SK-N-SH (cell line): ENCODE data around the gene CYFIP2. TPM values are rescaled to one million over a fixed set of nuclear protein-coding genes. Genes with fewer than 3 reads are reported as not detected.

ENCODE experiments used
- CTCF ChIA-PET: fragments of 300-600, 350-600 bp; formaldehyde crosslinking; extraction: SDS; loops from one replicate; lab custom pipeline; 2021; lab: Yijun Ruan, JAX
- POLR2A ChIA-PET: fragments of 350-600 bp; sonication (Branson Sonifier 250); formaldehyde crosslinking; extraction: SDS; loops from one replicate; lab custom pipeline; 2020; ENCODE audit warnings: antibody characterized with exemption, inconsistent platforms; lab: Yijun Ruan, JAX
- DNase-seq: peaks from one replicate; pipeline ENCODE4 v3.0.0; 2012
- H2AFZ ChIP-seq: fragments of 200-600 bp; sonication (generic); 2 replicates; pipeline ENCODE4 v1.8.1; 2016; ENCODE audit warnings: antibody characterized with exemption, mild to moderate bottlenecking, low read depth
- H3F3A ChIP-seq: fragments of 200-600 bp; sonication (generic); replicated peaks from 2 replicates; pipeline ENCODE3; 2016; ENCODE audit warnings: antibody characterized with exemption, mild to moderate bottlenecking; ENCODE audit not compliant: insufficient read depth
- H3K27ac ChIP-seq, 2 experiments: fragments of 200-500 bp in 1 of 2; fragments of 200-600 bp in 1 of 2; sonication (Bioruptor generic) in 1 of 2; sonication (generic), shearing (Covaris generic) in 1 of 2; 2 replicates each; pipeline versions ENCODE4 v1.5.1 to v1.6.1; 2014 to 2016; ENCODE audit warnings: low read depth in 2 of 2, inconsistent platforms in 1 of 2, low read length in 1 of 2, mild to moderate bottlenecking in 1 of 2, mixed read lengths in 1 of 2
- H3K27me3 ChIP-seq: fragments of 200-600 bp; sonication (generic), shearing (Covaris generic); 2 replicates; pipeline ENCODE4 v1.6.1; 2016; ENCODE audit warnings: mixed run types; ENCODE audit not compliant: insufficient read depth
- H3K36me3 ChIP-seq, 2 experiments: fragments of 200-500 bp in 1 of 2; fragments of 200-600 bp in 1 of 2; sonication (Bioruptor generic) in 1 of 2; sonication (generic) in 1 of 2; replicated peaks in 1 of 2; 2 replicates each; pipeline versions ENCODE3 to v1.5.1; 2014 to 2016; ENCODE audit warnings: low read length in 1 of 2, mild to moderate bottlenecking in 1 of 2; ENCODE audit not compliant: insufficient read depth in 2 of 2, control insufficient read depth in 1 of 2
- H3K4me1 ChIP-seq, 2 experiments: fragments of 200-500 bp in 1 of 2; fragments of 200-600 bp in 1 of 2; sonication (Bioruptor generic) in 1 of 2; sonication (generic), shearing (Covaris generic) in 1 of 2; 2 replicates each; pipeline versions ENCODE4 v1.5.1 to v1.6.1; 2014 to 2016; ENCODE audit warnings: low read depth in 1 of 2, low read length in 1 of 2, mixed run types in 1 of 2; ENCODE audit not compliant: insufficient read depth in 2 of 2, control insufficient read depth in 1 of 2
- H3K4me2 ChIP-seq: fragments of 200-600 bp; sonication (generic), shearing (Covaris generic); 2 replicates; pipeline ENCODE4 v1.6.1; 2017; ENCODE audit warnings: mixed run types
- H3K4me3 ChIP-seq, 2 experiments: fragments of 200-500 bp in 1 of 2; fragments of 200-600 bp in 1 of 2; sonication (Bioruptor generic) in 1 of 2; sonication (generic), shearing (Covaris generic) in 1 of 2; 2 replicates each; pipeline versions ENCODE4 v1.5.1 to v1.8.1; 2014 to 2016; ENCODE audit warnings: low read depth in 2 of 2, inconsistent platforms in 1 of 2, low read length in 1 of 2, mild to moderate bottlenecking in 1 of 2, mixed read lengths in 1 of 2, moderate library complexity in 1 of 2
- H3K79me2 ChIP-seq: fragments of 200-600 bp; sonication (generic); 2 replicates; pipeline ENCODE4 v1.8.1; 2017; ENCODE audit warnings: mild to moderate bottlenecking; ENCODE audit not compliant: insufficient read depth
- H3K9ac ChIP-seq: fragments of 200-600 bp; sonication (generic); 2 replicates; pipeline ENCODE4 v1.6.1; 2017; ENCODE audit warnings: mixed run types
- H3K9me2 ChIP-seq: fragments of 200-600 bp; sonication (generic); 2 replicates; pipeline ENCODE4 v1.6.1; 2017; ENCODE audit warnings: mixed run types
- H3K9me3 ChIP-seq: fragments of 200-600 bp; sonication (generic); 2 replicates; pipeline ENCODE4 v1.6.1; 2017; ENCODE audit warnings: mixed run types, mild to moderate bottlenecking, moderate library complexity
- H4K20me1 ChIP-seq: fragments of 200-600 bp; sonication (generic); 2 replicates; pipeline ENCODE4 v1.6.1; 2017; ENCODE audit warnings: mild to moderate bottlenecking, mixed run types; ENCODE audit not compliant: insufficient read depth
- CHD2 ChIP-seq: fragments of 150-350 bp; IDR thresholded peaks from 2 replicates; pipeline ENCODE4 v1.6.1; 2018; ENCODE audit warnings: low read length; ENCODE audit not compliant: partially characterized antibody
- EP300 ChIP-seq, 2 experiments: IDR thresholded peaks; 2 replicates each; pipeline versions ENCODE4 v1.4.0 to v1.6.1; 2012; ENCODE audit warnings: borderline replicate concordance in 1 of 2, low read depth in 1 of 2, low read length in 1 of 2
- GABPA ChIP-seq: IDR thresholded peaks from 2 replicates; pipeline ENCODE4 v1.4.0; 2012; ENCODE audit warnings: low read depth, mild to moderate bottlenecking
- GATA2 ChIP-seq: sonication (generic); formaldehyde crosslinking; IDR thresholded peaks from 2 replicates; pipeline ENCODE4 v1.5.0; 2020; ENCODE audit warnings: mild to moderate bottlenecking, missing genetic modification reagents
- JUND ChIP-seq: IDR thresholded peaks from 2 replicates; pipeline ENCODE4 v1.4.0; 2012
- MEF2A ChIP-seq: IDR thresholded peaks from 2 replicates; pipeline ENCODE4 v1.4.0; 2012; ENCODE audit warnings: low read depth, borderline replicate concordance
- NFIC ChIP-seq: IDR thresholded peaks from 2 replicates; pipeline ENCODE4 v1.4.0; 2012; ENCODE audit warnings: borderline replicate concordance
- POLR2AphosphoS5 ChIP-seq: IDR thresholded peaks from 2 replicates; pipeline ENCODE4 v1.6.1; 2012; ENCODE audit warnings: low read depth, low read length
- RCOR1 ChIP-seq: fragments of 150-350 bp; IDR thresholded peaks from 2 replicates; pipeline ENCODE4 v1.6.1; 2017; ENCODE audit warnings: antibody characterized with exemption, low read length
- RFX5 ChIP-seq: IDR thresholded peaks from 2 replicates; pipeline ENCODE4 v1.6.1; 2012; ENCODE audit warnings: mild to moderate bottlenecking, improper control_type of control experiment, low read length
- RXRA ChIP-seq: IDR thresholded peaks from 2 replicates; pipeline ENCODE4 v1.4.0; 2012; ENCODE audit warnings: low read depth, mild to moderate bottlenecking, borderline replicate concordance
- SIN3A ChIP-seq: IDR thresholded peaks from 2 replicates; pipeline ENCODE4 v1.6.1; 2012; ENCODE audit warnings: low read depth, mild to moderate bottlenecking, low read length, moderate library complexity, borderline replicate concordance
- TEAD4 ChIP-seq: IDR thresholded peaks from 2 replicates; pipeline ENCODE4 v1.4.0; 2012; ENCODE audit warnings: mild to moderate bottlenecking, borderline replicate concordance; ENCODE audit not compliant: insufficient read depth
- YY1 ChIP-seq: IDR thresholded peaks from 2 replicates; pipeline ENCODE4 v1.4.0; 2012; ENCODE audit warnings: low read depth, mild to moderate bottlenecking
- WGBS: methylation state at CpG from one replicate; pipeline ENCODE4 v1.1.6; 2017; ENCODE audit warnings: low lambda C conversion rate; 5-methylcytosine and 5-hydroxymethylcytosine counted together
- polyA plus RNA-seq, 3 experiments: library from polyadenylated mRNA; depleted of rRNA; stranded (reverse); fragments of >200 nt; gene quantifications; 2 replicates each; pipeline ENCODE4 v1.2.3, GENCODE V29; 2012
- TF ChIP-seq, protein P1 (sequence below): fragments of 200-600 bp; sonication (generic); IDR thresholded peaks from 2 replicates; pipeline ENCODE4 v1.6.1; 2017; ENCODE audit warnings: antibody characterized with exemption, mild to moderate bottlenecking, moderate library complexity
- TF ChIP-seq, protein P2 (sequence below): IDR thresholded peaks from 2 replicates; pipeline ENCODE4 v1.4.0; 2012; ENCODE audit warnings: low read depth, borderline replicate concordance
- TF ChIP-seq, protein P3 (sequence below): IDR thresholded peaks from 2 replicates; pipeline ENCODE4 v1.4.0; 2012; ENCODE audit warnings: low read depth
- TF ChIP-seq, protein P4 (sequence below): IDR thresholded peaks from 2 replicates; pipeline ENCODE4; 2012

The CYFIP2 gene
- polyA plus RNA-seq, 1 of the 3 experiments (the other 2 are of a cell fraction) = 20.1 TPM

DNA sequence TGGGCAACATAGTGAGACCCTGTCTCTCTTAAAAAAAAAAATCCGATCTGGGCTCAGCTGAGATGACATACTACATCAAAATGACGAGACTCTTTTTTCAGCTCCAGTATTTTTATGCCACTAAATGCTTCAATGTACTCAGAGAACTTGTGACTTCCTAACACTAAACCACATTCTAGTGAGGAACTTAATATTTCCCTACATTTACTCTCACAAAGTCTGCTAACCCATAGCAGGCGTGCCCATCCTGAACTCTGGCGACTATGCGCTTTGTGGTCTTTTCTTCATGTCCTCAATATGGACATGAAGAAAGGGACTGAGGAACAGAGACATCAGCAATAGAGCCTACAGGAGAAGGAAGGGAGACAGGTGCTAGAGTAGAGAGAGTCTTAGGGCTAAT lies 44.0 kb upstream of the CYFIP2 start:
- 61% methylated on average over 5 of the region's 5 CpGs for whole genome bisulfite sequencing
- H3K9ac ChIP-seq = no peak overlapping the region
- H3K9me3 ChIP-seq = no peaks in the 10 kb centered on the region
- H3K4me3 ChIP-seq = no peak overlapping the region
- H3K4me1 ChIP-seq = no peaks in the 10 kb centered on the region
- H4K20me1 ChIP-seq = no peaks in the 10 kb centered on the region
- no peaks in the 10 kb centered on the region for H3K27me3 ChIP-seq
- CTCF ChIA-PET = no interaction called here
- no peak overlapping the region for H3K4me2 ChIP-seq
- H3K36me3 ChIP-seq = no peaks in the 10 kb centered on the region
- DNase-seq = no peak
- no peak overlapping the region for H2AFZ ChIP-seq
- H3K79me2 ChIP-seq = no peaks in the 10 kb centered on the region
- POLR2A ChIA-PET = no interaction called here
- H3K9me2 ChIP-seq = no peaks in the 10 kb centered on the region
- H3F3A ChIP-seq = no peaks in the 10 kb centered on the region
- no peak for TF ChIP-seq YY1
- no peak for TF ChIP-seq TEAD4
- TF ChIP-seq, protein P1, sequence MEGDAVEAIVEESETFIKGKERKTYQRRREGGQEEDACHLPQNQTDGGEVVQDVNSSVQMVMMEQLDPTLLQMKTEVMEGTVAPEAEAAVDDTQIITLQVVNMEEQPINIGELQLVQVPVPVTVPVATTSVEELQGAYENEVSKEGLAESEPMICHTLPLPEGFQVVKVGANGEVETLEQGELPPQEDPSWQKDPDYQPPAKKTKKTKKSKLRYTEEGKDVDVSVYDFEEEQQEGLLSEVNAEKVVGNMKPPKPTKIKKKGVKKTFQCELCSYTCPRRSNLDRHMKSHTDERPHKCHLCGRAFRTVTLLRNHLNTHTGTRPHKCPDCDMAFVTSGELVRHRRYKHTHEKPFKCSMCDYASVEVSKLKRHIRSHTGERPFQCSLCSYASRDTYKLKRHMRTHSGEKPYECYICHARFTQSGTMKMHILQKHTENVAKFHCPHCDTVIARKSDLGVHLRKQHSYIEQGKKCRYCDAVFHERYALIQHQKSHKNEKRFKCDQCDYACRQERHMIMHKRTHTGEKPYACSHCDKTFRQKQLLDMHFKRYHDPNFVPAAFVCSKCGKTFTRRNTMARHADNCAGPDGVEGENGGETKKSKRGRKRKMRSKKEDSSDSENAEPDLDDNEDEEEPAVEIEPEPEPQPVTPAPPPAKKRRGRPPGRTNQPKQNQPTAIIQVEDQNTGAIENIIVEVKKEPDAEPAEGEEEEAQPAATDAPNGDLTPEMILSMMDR = no peak
- TF ChIP-seq RXRA = no peak
- no peak for TF ChIP-seq POLR2AphosphoS5
- TF ChIP-seq, protein P2, sequence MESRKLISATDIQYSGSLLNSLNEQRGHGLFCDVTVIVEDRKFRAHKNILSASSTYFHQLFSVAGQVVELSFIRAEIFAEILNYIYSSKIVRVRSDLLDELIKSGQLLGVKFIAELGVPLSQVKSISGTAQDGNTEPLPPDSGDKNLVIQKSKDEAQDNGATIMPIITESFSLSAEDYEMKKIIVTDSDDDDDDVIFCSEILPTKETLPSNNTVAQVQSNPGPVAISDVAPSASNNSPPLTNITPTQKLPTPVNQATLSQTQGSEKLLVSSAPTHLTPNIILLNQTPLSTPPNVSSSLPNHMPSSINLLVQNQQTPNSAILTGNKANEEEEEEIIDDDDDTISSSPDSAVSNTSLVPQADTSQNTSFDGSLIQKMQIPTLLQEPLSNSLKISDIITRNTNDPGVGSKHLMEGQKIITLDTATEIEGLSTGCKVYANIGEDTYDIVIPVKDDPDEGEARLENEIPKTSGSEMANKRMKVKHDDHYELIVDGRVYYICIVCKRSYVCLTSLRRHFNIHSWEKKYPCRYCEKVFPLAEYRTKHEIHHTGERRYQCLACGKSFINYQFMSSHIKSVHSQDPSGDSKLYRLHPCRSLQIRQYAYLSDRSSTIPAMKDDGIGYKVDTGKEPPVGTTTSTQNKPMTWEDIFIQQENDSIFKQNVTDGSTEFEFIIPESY = no peak
- no peak for TF ChIP-seq NFIC
- TF ChIP-seq RCOR1 = no peak
- no peak for TF ChIP-seq EP300 (IDR thresholded peaks at IDR 0.05; ENCODE audit: borderline replicate concordance in 1 of 2, low read depth in 1 of 2, low read length in 1 of 2)
- TF ChIP-seq SIN3A = no peak
- no peak for TF ChIP-seq RFX5
- TF ChIP-seq JUND = no peak
- no peak for TF ChIP-seq CHD2
- TF ChIP-seq, protein P3, sequence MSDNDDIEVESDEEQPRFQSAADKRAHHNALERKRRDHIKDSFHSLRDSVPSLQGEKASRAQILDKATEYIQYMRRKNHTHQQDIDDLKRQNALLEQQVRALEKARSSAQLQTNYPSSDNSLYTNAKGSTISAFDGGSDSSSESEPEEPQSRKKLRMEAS = no peak
- TF ChIP-seq, protein P4, sequence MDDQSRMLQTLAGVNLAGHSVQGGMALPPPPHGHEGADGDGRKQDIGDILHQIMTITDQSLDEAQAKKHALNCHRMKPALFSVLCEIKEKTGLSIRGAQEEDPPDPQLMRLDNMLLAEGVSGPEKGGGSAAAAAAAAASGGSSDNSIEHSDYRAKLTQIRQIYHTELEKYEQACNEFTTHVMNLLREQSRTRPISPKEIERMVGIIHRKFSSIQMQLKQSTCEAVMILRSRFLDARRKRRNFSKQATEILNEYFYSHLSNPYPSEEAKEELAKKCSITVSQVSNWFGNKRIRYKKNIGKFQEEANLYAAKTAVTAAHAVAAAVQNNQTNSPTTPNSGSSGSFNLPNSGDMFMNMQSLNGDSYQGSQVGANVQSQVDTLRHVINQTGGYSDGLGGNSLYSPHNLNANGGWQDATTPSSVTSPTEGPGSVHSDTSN = no peak
- no peak for TF ChIP-seq GABPA
- TF ChIP-seq GATA2 (CRISPR knock-in tag) = no peak
- no peak for TF ChIP-seq MEF2A
- no peak overlapping the region for H3K27ac ChIP-seq
